ENCODE data around the gene CFD. TPM values are rescaled to one million over a fixed set of nuclear protein-coding genes. Genes with fewer than 3 reads are reported as not detected.
"Not testable (repeated sequence)": the region's sequence is repeated elsewhere in the genome, so short reads cannot be mapped to it uniquely, and the experiment has no call there.

CFD gene
- total RNA-seq, 1 donor from 2014 or later, result 1.8 TPM

GRCh38 chr19:885536-886224, 26.2 kb downstream of the CFD start:
- no peaks in the 10 kb centered on the region for H3K27me3 Mint-ChIP-seq (ENCODE audit: low read depth)
- no peak for DNase-seq (ENCODE audit: low spot score)
- no peaks in the 10 kb centered on the region for H3K4me1 Mint-ChIP-seq (ENCODE audit: low read depth)
- peaks cover 25% of the 10 kb centered on the region for H3K36me3 Mint-ChIP-seq (ENCODE audit: low read depth)
- no peaks in the 10 kb centered on the region for H3K9me3 Mint-ChIP-seq
- no peak overlapping the region for H3K27ac Mint-ChIP-seq
- H3K4me3 Mint-ChIP-seq (ENCODE audit: low read depth), result no peak overlapping the region
- intact Hi-C loops (cut with micrococcal nuclease), result no loop called here

DNA sequence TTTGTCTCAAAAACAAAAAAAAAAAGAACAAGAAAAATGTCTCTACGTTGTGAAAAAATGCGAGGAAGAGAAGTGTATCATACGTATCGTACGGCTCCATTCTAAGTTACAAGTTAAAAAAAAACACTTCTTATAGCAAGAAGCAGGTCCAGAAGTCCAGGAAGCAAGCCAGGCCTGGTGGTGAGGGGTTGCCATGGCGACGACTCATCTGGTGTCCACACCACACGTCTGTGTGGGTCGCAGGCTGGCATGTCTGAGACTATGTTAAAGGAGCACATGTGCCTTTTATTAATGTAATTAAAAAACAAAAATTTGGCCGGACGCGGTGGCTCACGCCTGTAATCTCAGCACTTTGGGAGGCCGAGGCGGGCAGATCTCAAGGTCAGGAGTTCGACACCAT, 27.6 kb downstream of the CFD start:
- H3K4me3 Mint-ChIP-seq (ENCODE audit: low read depth), result no peak overlapping the region
- H3K9me3 Mint-ChIP-seq, result no peaks in the 10 kb centered on the region
- no peaks in the 10 kb centered on the region for H3K27me3 Mint-ChIP-seq (ENCODE audit: low read depth)
- peaks cover 14% of the 10 kb centered on the region for H3K36me3 Mint-ChIP-seq (ENCODE audit: low read depth)
- H3K27ac Mint-ChIP-seq, result no peak overlapping the region
- peaks cover 1% of the 10 kb centered on the region for H3K4me1 Mint-ChIP-seq (ENCODE audit: low read depth)
- no peak for DNase-seq (ENCODE audit: low spot score)
- intact Hi-C loops (cut with micrococcal nuclease), result no loop called here

- Mint-ChIP-seq H3K9me3 (no peaks in the 10 kb centered on the region), H3K4me3 (ENCODE audit: low read depth) (no peak overlapping the region), H3K4me1 (ENCODE audit: low read depth) (peaks cover 3% of the 10 kb centered on the region), H3K27ac (no peak overlapping the region), H3K36me3 (ENCODE audit: low read depth) (peaks cover 14% of the 10 kb centered on the region), H3K27me3 (ENCODE audit: low read depth) (no peaks in the 10 kb centered on the region)
- no peak for DNase-seq (ENCODE audit: low spot score)
- intact Hi-C loops (cut with micrococcal nuclease), result no loop called here
Measured at GRCh38 chr19:887599-887998, 28.1 kb downstream of the CFD start.

- no peaks in the 10 kb centered on the region for H3K9me3 Mint-ChIP-seq
- H3K27me3 Mint-ChIP-seq (ENCODE audit: low read depth), result no peaks in the 10 kb centered on the region
- H3K4me1 Mint-ChIP-seq (ENCODE audit: low read depth), result peaks cover 8% of the 10 kb centered on the region
- intact Hi-C loops (cut with micrococcal nuclease), result no loop called here
- H3K27ac Mint-ChIP-seq, result no peak overlapping the region
- peaks cover 10% of the 10 kb centered on the region for H3K36me3 Mint-ChIP-seq (ENCODE audit: low read depth)
- no peak overlapping the region for H3K4me3 Mint-ChIP-seq (ENCODE audit: low read depth)
- no peak for DNase-seq (ENCODE audit: low spot score)
Measured at GRCh38 chr19:888581-889385, 29.3 kb downstream of the CFD start.

DNA sequence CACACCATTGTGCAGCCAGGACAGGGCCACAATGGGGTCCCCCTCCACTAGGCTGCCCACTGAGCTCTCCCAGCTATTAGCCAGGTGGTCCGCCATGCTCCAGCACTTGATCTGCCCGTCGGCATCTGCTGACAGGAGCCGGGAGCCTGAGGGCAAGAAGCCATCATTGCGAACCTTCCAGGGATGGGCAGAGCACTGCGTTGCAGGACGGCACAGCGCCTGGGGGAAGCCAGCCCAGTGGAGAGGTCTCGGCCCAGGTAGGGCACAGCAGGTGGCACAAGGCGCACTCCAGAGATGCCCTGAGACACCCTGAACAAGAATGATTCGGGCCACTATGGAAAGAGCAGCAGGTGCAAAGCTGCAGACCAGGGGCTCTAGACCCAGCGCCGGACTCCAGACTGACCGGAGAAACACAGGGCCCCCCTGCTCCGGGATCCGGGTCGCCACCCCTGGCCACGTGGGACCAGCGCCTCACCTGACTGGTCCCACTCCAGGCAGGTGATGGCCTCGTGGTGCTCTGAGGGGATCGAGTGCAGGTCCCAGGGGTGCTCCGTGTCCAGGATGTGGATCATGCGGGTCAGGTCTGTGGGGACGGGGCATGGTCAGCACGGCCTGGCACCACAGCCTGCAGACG, 30.3 kb downstream of the CFD start:
- no peaks in the 10 kb centered on the region for H3K9me3 Mint-ChIP-seq
- H3K27ac Mint-ChIP-seq, result no peak overlapping the region
- H3K36me3 Mint-ChIP-seq (ENCODE audit: low read depth), result peaks cover 10% of the 10 kb centered on the region
- intact Hi-C loops (cut with micrococcal nuclease), result no loop called here
- no peak overlapping the region for H3K4me3 Mint-ChIP-seq (ENCODE audit: low read depth)
- H3K4me1 Mint-ChIP-seq (ENCODE audit: low read depth), result peaks cover 8% of the 10 kb centered on the region
- no peak for DNase-seq (ENCODE audit: low spot score)
- no peaks in the 10 kb centered on the region for H3K27me3 Mint-ChIP-seq (ENCODE audit: low read depth)

DNA sequence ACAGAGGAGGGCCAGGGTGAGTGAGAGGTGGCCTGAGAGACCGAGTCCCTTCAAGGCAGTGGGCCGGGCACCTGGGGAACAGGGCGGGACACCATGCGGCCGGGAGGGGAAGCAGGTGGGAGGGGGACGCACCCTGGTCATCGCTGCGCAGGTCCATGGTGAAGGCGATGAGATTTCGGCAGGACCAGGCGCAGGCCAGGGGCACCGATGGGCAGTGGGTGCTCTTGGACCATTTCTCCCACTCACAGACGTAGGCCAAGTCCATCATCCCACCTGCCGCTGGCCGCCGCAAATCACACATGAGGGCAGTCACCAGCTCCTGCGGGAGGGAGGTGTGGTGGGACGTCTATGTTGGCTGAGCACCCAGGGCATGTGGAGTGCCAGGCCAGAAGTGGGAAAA, 31.4 kb downstream of the CFD start:
- peaks cover 10% of the 10 kb centered on the region for H3K36me3 Mint-ChIP-seq (ENCODE audit: low read depth)
- H3K27ac Mint-ChIP-seq, result no peak overlapping the region
- peak overlapping the region; percentile 67 for H3K4me3 Mint-ChIP-seq (ENCODE audit: low read depth)
- peaks cover 8% of the 10 kb centered on the region for H3K4me1 Mint-ChIP-seq (ENCODE audit: low read depth)
- no peaks in the 10 kb centered on the region for H3K27me3 Mint-ChIP-seq (ENCODE audit: low read depth)
- intact Hi-C loops (cut with micrococcal nuclease), result no loop called here
- H3K9me3 Mint-ChIP-seq, result no peaks in the 10 kb centered on the region
- DNase-seq (ENCODE audit: low spot score), result no peak

DNA sequence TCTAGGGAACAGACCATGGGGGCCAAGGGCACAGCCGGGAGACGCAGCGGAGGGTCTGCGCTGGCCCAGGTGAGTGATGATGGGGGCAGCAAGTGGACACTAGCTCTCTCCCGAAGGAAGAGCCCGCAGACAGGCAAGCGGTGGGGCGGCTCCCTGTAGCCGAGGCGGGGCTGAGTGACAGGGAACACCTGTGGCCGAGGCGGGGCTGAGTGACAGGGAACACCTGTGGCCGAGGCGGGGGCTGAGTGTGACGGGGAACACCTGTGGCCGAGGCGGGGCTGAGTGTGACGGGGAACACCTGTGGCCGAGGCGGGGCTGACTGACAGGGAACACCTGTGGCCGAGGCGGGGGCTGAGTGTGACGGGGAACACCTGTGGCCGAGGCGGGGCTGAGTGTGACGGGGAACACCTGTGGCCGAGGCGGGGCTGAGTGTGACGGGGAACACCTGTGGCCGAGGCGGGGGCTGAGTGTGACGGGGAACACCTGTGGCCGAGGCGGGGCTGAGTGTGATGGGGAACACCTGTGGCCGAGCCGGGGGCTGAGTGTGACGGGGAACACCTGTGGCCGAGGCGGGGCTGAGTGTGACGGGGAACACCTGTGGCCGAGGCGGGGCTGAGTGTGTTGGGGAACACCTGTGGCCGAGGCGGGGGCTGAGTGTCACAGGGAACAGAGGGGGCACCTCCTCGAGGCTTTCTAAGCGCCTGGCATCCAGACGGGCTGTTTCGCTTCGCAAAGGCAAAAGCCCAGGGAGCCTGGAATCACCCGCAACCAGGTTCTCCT, 32.1 kb downstream of the CFD start:
- Mint-ChIP-seq H3K36me3 (ENCODE audit: low read depth) (peaks cover 15% of the 10 kb centered on the region), H3K27ac (peak overlapping the region; percentile 81), H3K4me3 (ENCODE audit: low read depth) (peak overlapping the region; percentile 84)
- not testable (repeated sequence) for H3K9me3 Mint-ChIP-seq; DNase-seq (ENCODE audit: low spot score); H3K27me3 Mint-ChIP-seq (ENCODE audit: low read depth); H3K4me1 Mint-ChIP-seq (ENCODE audit: low read depth)
- intact Hi-C loops (cut with micrococcal nuclease), result loop anchor here (2.0 kb wide), 2 partner anchors 17 to 29 kb away; no protein-coding TSS in a partner anchor

DNA sequence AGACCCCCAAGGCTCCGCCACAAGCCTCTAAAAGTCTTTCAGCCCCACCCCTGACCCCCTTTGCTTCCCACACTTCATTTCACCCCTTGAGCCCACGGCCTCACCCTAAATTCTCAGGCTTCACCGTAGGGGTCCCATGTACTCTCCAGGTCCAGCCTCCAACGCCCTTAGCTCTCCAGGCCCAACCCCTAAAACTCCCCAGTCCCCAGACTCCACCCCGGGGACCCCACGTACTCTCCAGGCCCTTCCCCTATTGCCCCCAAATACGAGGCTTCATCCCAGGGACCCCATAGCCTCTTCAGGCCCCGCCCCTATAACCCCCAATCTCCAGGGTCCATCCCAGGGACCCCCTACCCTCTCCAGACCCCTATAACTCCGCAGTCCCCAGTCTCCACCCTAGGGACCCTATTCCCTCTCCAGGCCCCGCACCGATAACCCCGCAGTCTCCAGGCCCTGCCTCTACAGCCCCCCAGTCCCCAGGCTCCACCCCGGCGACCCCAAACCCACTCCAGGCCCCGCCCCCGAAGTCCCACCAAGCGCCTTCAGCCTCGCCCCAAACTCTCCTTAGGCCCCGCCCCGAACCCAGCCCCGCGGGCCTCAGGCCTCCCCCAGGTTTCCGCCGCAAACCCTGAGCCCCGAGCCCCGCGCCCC, 32.9 kb downstream of the CFD start:
- Mint-ChIP-seq H3K27ac (peak overlapping the region; percentile 81), H3K9me3 (no peaks in the 10 kb centered on the region), H3K36me3 (ENCODE audit: low read depth) (peaks cover 21% of the 10 kb centered on the region), H3K27me3 (ENCODE audit: low read depth) (no peaks in the 10 kb centered on the region), H3K4me3 (ENCODE audit: low read depth) (peak overlapping the region; percentile 84), H3K4me1 (ENCODE audit: low read depth) (peaks cover 8% of the 10 kb centered on the region)
- no peak for DNase-seq (ENCODE audit: low spot score)
- intact Hi-C loops (cut with micrococcal nuclease), result loop anchor here (2.0 kb wide), 2 partner anchors 16 to 30 kb away; no protein-coding TSS in a partner anchor

GRCh38 chr19:892894-893689, 33.6 kb downstream of the CFD start, which contains the start of the genes MED16 and RNU6-9:
MED16 (minus strand) TSS chr19:893187; CDS start chr19:891131, 2,056 bp downstream.
RNU6-9 (plus strand) TSS chr19:893484.
- no peaks in the 10 kb centered on the region for H3K9me3 Mint-ChIP-seq
- no peaks in the 10 kb centered on the region for H3K27me3 Mint-ChIP-seq (ENCODE audit: low read depth)
- peaks cover 8% of the 10 kb centered on the region for H3K4me1 Mint-ChIP-seq (ENCODE audit: low read depth)
- intact Hi-C loops (cut with micrococcal nuclease), result loop anchor here (2.0 kb wide), 2 partner anchors 16 to 30 kb away; no protein-coding TSS in a partner anchor
- H3K36me3 Mint-ChIP-seq (ENCODE audit: low read depth), result peaks cover 18% of the 10 kb centered on the region
- peak within 1 kb of the TSS; percentile 90 for H3K4me3 Mint-ChIP-seq (ENCODE audit: low read depth)
- peak; percentile 87 for DNase-seq (ENCODE audit: low spot score)
- peak within 1 kb of the TSS; percentile 95 for H3K27ac Mint-ChIP-seq

GRCh38 chr19:896434-896833, 37.0 kb downstream of the CFD start:
- Mint-ChIP-seq H3K27me3 (ENCODE audit: low read depth) (no peaks in the 10 kb centered on the region), H3K9me3 (no peaks in the 10 kb centered on the region), H3K4me1 (ENCODE audit: low read depth) (peaks cover 7% of the 10 kb centered on the region), H3K27ac (no peak overlapping the region), H3K36me3 (ENCODE audit: low read depth) (peaks cover 27% of the 10 kb centered on the region), H3K4me3 (ENCODE audit: low read depth) (no peak overlapping the region)
- DNase-seq (ENCODE audit: low spot score), result no peak
- intact Hi-C loops (cut with micrococcal nuclease), result no loop called here

DNA sequence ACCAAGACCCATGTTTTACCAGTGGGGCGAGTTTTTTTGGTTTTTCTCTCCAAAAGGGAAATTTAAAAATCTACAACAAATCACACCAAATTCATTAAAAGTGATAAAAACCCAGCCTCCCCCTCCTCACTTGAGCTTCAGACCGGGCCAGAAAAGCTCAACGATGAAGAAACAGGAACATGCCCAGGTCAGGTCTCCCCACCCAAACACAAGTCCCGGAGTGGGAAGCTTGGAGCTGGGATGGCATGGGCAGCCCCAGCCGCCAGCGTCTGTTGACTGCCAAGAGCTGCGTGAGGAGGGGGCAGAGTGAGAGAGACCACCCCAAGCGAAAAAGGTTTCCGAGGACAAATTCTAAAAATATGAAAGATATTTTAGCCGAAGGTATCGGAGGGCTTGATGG, 37.5 kb downstream of the CFD start:
- Mint-ChIP-seq H3K36me3 (ENCODE audit: low read depth) (peaks cover 30% of the 10 kb centered on the region), H3K9me3 (no peaks in the 10 kb centered on the region), H3K27me3 (ENCODE audit: low read depth) (no peaks in the 10 kb centered on the region), H3K27ac (no peak overlapping the region), H3K4me1 (ENCODE audit: low read depth) (peaks cover 7% of the 10 kb centered on the region), H3K4me3 (ENCODE audit: low read depth) (no peak overlapping the region)
- DNase-seq (ENCODE audit: low spot score), result no peak
- intact Hi-C loops (cut with micrococcal nuclease), result no loop called here
